Neuron (in vitro differentiated cells): ENCODE data around the gene FGD5.

Source experiments
- H2AFZ ChIP-seq: one replicate; pipeline ENCODE4 v1.6.1; 2013; ENCODE audit warnings: low read depth, mild to moderate bottlenecking, inconsistent platforms, low read length, moderate library complexity
- H3K27me3 ChIP-seq: one replicate; pipeline ENCODE4 v1.6.1; 2013; ENCODE audit warnings: low read length; ENCODE audit not compliant: insufficient read depth
- H3K36me3 ChIP-seq: one replicate; pipeline ENCODE4 v1.6.1; 2013; ENCODE audit warnings: low read length; ENCODE audit not compliant: insufficient read depth
- H3K4me1 ChIP-seq: one replicate; pipeline ENCODE4 v1.6.1; 2013; ENCODE audit warnings: low read length; ENCODE audit not compliant: insufficient read depth
- H3K4me3 ChIP-seq: 2 replicates; pipeline ENCODE4 v1.5.1; 2013; ENCODE audit warnings: mild to moderate bottlenecking, low read length, moderate library complexity
- H3K9me3 ChIP-seq: one replicate; pipeline ENCODE4 v1.6.1; 2013; ENCODE audit warnings: low read length

Gene FGD5

DNA sequence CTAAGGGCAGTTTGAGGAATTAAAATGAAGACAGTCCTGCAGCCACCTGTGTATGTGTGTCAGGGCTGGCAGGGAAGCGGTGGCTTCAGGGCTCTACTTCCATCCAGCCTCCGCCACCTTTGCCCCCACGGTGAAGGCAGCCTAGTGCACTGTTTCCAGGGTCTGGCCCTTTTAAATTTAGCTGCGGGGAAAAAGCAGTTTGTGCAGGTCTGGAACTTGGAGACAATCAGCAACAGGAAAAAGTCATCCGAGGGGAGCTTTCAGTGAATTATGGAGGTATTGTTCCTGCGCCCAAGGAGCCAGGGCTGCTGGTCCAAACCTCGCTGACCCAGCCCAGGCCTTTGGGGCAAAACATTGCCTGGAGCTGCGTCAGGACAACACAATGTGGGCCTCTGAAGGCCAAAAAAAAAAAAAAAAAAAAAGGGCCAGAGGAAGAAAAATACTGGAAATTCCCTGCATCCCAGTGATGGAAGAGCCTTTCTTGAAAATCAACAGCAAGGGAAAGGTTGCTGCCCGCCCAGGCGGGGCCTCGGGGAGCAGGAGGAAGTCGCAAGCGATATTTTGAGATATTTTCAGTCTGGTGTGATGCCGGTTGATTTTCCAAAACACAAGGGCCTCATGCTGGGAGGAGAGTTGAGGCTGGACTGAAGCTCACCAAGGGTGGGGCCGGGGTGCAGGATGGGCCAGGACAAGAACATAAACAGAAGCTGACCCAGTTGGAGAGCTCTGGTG, 25.5 kb upstream of the FGD5 start:
- H3K9me3 ChIP-seq = no peaks in the 10 kb centered on the region
- H3K36me3 ChIP-seq = no peaks in the 10 kb centered on the region
- no peaks in the 10 kb centered on the region for H3K4me1 ChIP-seq
- H3K4me3 ChIP-seq = no peak overlapping the region
- H3K27me3 ChIP-seq = peaks cover 5% of the 10 kb centered on the region
- H2AFZ ChIP-seq = no peak overlapping the region

DNA sequence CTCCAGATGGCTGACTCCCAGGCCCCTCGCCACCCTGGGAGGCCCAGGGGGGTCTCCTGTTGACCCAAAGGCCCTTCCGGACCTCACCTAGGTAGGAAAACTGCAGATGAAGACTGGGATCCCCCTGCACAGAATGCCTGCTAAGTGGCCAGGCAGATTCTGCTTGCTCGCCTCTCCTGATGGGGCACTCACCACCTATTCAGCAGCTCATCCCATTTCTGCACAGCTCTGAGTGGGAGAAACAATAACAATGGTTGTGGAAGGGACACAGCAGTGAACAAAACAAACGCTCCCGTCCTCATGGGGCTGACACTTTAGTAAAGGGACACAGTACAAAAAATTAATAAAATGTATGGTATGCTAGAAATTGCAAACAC, 24.9 kb upstream of the FGD5 start:
- no peak overlapping the region for H3K4me3 ChIP-seq
- H3K36me3 ChIP-seq = no peaks in the 10 kb centered on the region
- no peaks in the 10 kb centered on the region for H3K9me3 ChIP-seq
- peaks cover 4% of the 10 kb centered on the region for H3K27me3 ChIP-seq
- H3K4me1 ChIP-seq = no peaks in the 10 kb centered on the region
- H2AFZ ChIP-seq = no peak overlapping the region

DNA sequence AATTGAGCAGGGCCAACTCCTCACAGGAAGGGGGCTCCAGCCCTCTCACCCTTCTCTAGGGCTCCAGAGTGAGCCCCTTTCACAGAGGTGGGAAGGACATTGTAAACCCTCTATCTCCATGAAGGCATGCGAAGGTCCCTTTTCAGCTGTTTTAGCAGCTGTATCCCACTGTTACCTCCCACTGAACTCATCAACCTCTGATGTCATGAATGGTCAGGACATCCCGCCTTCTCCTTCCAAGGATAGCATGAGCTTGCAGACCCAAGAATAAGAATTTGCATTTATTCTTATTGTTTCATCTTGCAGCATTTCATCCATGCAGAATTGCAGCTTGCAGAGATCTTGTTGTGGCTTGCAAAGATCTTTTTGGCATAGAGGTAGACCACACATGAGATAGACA, 24.3 kb upstream of the FGD5 start:
- H3K4me1 ChIP-seq = no peaks in the 10 kb centered on the region
- H3K4me3 ChIP-seq = no peak overlapping the region
- H2AFZ ChIP-seq = no peak overlapping the region
- H3K36me3 ChIP-seq = no peaks in the 10 kb centered on the region
- H3K9me3 ChIP-seq = no peaks in the 10 kb centered on the region
- peaks cover 4% of the 10 kb centered on the region for H3K27me3 ChIP-seq

DNA sequence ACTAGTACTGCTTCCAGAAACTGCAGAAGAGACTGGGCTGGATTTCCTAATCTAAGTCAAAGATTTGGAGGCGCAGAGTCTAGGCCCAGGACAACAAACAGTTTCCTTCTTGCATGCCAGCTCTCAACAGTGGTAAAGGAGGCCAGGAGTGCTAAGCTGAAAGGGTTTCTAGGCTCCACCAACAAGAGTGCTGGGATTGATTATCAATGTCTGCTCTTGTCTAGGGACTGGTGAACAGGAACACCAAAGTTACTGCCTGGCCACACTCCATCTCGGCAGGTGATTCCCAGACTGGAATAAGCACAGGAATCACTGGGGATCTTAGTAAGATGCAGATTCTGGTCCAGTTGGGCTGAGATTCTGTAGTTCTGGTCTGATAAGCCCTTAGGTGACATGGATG, 22.8 kb upstream of the FGD5 start:
- peaks cover 4% of the 10 kb centered on the region for H3K27me3 ChIP-seq
- no peaks in the 10 kb centered on the region for H3K4me1 ChIP-seq
- no peak overlapping the region for H3K4me3 ChIP-seq
- no peak overlapping the region for H2AFZ ChIP-seq
- H3K36me3 ChIP-seq = no peaks in the 10 kb centered on the region
- H3K9me3 ChIP-seq = no peaks in the 10 kb centered on the region

DNA sequence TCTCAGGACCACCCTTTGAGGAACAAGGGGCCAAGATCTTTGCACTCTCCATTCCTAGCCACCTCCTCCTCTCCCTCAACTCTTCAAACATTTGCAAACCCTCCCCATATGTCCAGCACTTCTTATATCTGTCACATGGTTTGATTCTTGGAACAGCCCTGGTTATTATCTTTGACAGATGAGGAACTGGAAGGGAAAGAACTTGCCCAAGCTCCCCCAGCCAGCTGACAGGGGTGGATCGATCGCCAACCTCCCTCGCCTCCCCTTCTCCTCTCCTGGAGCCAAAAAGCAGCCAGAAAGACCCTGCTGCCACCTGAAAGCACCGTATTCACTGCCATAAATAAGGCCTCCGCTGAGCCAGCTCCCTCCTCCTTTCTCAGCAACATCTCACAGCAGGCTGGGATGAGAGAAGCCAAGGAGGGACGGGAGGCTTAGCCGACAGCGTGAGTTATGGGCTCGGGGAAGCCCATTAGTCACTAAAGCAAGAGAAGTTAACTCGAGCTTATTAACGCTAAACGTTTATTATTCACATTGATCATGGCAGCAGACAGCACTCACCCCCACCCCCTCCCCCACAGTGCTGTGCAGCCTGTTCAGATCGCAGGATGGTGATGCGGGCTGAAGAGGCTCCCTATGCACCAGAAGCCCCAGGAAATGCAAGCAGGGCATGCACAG, 22.2 kb upstream of the FGD5 start:
- H3K4me1 ChIP-seq = no peaks in the 10 kb centered on the region
- no peak overlapping the region for H3K4me3 ChIP-seq

DNA sequence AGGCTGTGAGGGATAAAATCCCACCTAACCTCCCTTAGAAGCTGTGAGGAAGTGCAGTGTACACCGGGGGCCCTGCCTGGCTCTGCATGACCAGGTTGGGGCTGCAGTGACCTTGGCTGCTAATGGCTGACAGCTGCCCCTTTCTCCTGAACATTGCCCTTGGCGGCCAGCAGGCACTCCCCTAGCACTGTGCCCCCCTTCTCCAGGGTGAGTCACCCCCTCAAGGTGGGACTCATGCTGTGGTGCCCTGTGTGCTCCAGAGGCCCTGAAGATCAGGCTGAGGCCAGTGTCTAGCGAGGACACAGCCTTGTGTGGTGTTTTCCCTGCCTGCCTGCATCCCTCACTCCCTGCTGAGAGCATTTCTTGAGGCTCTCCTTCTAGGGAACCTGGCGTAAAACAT, 21.0 kb upstream of the FGD5 start:
- no peaks in the 10 kb centered on the region for H3K36me3 ChIP-seq
- H3K4me3 ChIP-seq = no peak overlapping the region
- H3K9me3 ChIP-seq = no peaks in the 10 kb centered on the region
- H2AFZ ChIP-seq = no peak overlapping the region
- H3K4me1 ChIP-seq = no peaks in the 10 kb centered on the region
- H3K27me3 ChIP-seq = peaks cover 17% of the 10 kb centered on the region

More for the DNA sequence above, 22.2 kb upstream of the FGD5 start:
- Histone ChIP-seq H3K36me3 (no peaks in the 10 kb centered on the region), H3K27me3 (peaks cover 9% of the 10 kb centered on the region), H2AFZ (no peak overlapping the region), H3K9me3 (no peaks in the 10 kb centered on the region)

DNA sequence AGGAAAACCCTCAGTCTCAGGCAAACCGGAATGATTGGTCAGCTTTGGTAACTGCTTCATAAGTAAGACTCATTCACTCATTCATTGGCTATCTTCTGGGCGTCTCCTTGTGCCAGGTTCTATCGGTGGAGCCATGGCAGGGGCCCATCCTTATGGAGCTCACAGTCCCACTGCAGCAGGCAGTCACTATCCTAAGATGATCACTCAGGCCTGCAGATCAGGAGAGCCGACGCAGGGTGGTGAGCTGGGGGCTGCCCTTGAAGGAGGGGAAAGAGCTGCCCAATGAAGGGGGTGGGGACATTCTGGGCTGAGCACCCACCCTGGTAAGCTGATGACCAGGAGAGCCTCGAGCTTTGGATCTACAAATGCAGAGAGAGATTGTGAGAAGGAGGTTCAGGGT, 20.5 kb upstream of the FGD5 start:
- no peaks in the 10 kb centered on the region for H3K36me3 ChIP-seq
- H3K4me1 ChIP-seq = no peaks in the 10 kb centered on the region
- peaks cover 21% of the 10 kb centered on the region for H3K27me3 ChIP-seq
- H2AFZ ChIP-seq = no peak overlapping the region
- H3K4me3 ChIP-seq = no peak overlapping the region
- no peaks in the 10 kb centered on the region for H3K9me3 ChIP-seq

DNA sequence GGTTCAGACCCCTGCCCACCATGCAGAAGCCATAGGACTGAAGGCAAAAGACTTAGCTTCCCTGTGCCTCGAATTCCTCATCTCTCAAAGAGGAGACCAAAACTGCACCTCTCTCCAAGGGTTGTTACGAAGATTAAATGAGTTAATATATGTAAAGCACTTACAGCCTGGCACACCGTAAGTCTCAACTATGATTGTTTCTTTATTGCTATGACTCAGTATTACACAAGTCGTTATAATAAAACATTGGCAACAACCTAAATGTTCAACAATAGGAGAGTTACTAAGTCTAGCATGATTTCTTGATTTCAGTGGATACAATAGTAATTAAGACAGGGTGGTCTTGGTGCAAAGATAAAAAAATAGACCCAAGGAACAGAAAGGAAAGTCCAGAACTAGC, 19.6 kb upstream of the FGD5 start:
- Histone ChIP-seq H3K27me3 (peaks cover 22% of the 10 kb centered on the region), H2AFZ (no peak overlapping the region), H3K4me3 (no peak overlapping the region), H3K4me1 (no peaks in the 10 kb centered on the region), H3K9me3 (no peaks in the 10 kb centered on the region), H3K36me3 (no peaks in the 10 kb centered on the region)

DNA sequence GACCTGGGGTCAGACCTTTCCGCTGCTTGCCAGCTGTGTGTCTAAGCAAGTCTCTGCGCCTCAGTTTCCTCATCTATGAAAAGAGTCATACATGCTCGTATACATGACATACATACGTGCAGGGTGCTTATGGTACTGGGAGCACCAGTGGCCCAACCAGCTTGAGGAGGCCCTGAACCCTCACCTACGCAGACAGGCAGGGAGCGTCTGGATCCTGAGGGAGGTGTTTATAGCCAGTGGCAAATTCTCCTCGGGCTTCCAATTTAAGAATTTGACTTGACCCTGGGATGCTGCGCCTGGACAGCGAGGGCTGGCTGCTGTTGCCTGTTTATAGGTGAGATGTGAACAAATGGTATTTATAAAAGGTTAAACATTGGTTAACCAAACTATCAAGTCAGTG, 17.7 kb upstream of the FGD5 start:
- Histone ChIP-seq H2AFZ (no peak overlapping the region), H3K4me3 (no peak overlapping the region), H3K4me1 (no peaks in the 10 kb centered on the region), H3K36me3 (no peaks in the 10 kb centered on the region), H3K27me3 (peaks cover 22% of the 10 kb centered on the region), H3K9me3 (no peaks in the 10 kb centered on the region)

DNA sequence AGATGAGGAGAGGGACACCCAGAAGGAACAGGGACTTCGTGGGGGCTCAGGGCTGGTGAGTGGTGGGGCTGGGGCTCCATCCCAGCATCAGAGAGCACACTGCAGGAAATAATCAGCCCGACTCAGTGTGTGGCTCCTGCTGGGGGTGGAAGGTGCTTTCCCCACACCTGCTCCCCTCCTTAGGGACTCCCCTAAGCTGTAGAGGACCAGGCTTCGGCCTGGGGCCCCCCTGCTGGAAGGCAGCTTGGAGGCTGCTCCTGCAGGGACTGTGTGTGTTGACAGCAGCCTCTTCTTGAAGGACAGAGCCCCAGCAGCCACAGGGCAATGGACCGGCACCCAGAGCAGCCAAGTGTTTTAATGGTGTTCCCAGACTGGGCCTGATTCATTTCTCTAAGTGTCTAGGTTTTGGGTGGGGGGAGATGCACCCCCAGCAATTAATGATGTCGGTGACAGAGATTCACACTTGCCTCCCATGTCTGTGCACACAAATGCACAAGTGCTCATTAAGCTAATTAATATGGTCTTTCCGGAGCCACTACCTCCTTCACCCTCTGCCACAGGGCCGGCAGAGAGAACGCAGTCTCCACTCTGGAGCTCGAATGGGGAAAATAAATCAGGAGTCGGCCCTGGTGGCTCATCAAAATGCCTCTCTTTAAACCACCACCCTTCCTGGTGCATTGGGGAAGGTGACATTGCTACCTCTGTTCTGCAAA, 16.9 kb upstream of the FGD5 start:
- Histone ChIP-seq H3K9me3 (no peaks in the 10 kb centered on the region), H3K4me1 (no peaks in the 10 kb centered on the region), H3K4me3 (no peak overlapping the region), H3K27me3 (peaks cover 23% of the 10 kb centered on the region), H3K36me3 (no peaks in the 10 kb centered on the region), H2AFZ (no peak overlapping the region)

DNA sequence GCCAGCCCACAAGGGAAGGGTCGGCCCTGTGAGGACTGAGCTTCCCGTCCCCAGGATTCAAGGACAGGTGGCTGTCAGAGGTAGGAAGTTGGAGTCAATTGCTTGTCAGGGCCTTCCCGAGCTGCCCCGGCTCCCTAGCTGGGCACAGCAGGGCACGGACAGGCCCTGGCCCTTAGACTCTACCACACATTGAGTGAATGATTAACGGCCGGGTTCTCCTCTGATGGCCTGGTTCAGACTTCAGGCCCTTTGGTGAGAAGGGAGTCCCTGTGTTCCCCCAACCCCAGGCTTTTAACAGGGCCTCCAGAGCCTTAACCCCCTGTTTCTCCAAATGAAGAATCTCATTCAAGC, 16.4 kb upstream of the FGD5 start:
- peaks cover 29% of the 10 kb centered on the region for H3K27me3 ChIP-seq

DNA sequence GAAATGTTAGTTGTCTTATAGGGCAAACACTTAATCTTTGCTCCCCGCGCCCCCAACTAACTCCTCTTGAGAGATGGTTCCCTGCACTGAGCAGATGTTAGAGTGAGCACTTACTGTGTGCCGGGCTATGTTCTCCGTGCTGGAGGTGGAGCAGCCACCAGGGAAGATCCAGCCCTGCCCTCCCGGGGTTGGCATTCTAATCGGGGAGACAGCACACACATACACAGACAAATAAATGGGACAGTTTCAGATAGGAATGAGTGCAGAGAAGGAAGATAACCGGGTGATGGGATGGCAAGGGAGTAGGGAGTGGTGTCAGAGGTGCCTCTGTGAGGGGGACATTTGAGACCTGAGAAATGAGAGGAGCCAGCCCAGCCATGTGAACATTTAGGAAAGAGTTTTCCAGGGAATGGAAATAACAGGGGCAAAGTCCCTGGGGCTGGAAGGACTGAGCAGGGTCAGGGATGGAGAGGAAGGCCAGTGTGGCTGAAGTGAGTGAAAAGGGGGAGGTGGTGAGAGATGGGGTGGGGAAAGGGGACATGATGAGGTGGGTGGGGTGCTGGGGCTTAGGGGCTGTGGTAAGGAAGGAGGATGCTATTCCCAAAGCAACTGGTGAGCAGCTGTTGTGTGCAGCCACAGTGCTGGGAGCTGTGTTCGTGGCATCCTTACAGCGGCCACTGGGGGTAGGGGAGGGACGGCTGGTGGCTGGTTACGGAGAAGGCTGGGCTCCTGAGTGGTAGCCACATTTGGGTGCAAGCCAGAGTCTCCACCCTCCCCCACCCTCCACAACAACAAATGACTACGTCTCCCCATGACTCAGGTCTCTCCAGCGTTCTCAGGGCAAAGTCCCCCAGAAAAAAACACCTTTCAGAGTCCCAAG, 15.4 kb upstream of the FGD5 start:
- H3K9me3 ChIP-seq = no peaks in the 10 kb centered on the region
- H3K4me3 ChIP-seq = no peak overlapping the region
- no peaks in the 10 kb centered on the region for H3K4me1 ChIP-seq
- H3K36me3 ChIP-seq = no peaks in the 10 kb centered on the region
- no peak overlapping the region for H2AFZ ChIP-seq
- peaks cover 34% of the 10 kb centered on the region for H3K27me3 ChIP-seq

More for the DNA sequence above, 16.4 kb upstream of the FGD5 start:
- Histone ChIP-seq H3K36me3 (no peaks in the 10 kb centered on the region), H3K4me3 (no peak overlapping the region), H3K4me1 (no peaks in the 10 kb centered on the region), H2AFZ (no peak overlapping the region), H3K9me3 (no peaks in the 10 kb centered on the region)
